GM13976 (cell line): Measurements from ENCODE around the gene SLC16A12.
"Not testable (repeated sequence)": the region's sequence is repeated elsewhere in the genome, so short reads cannot be mapped to it uniquely, and the experiment has no call there.

Source experiments
- DNase-seq: peaks from one replicate; pipeline ENCODE4 v3.0.0; 2012; ENCODE audit warnings: low spot score
- CTCF ChIP-seq: IDR thresholded peaks from 2 replicates; pipeline ENCODE4 v1.5.1; 2012; ENCODE audit warnings: borderline replicate concordance, mild to moderate bottlenecking; ENCODE audit not compliant: insufficient read depth; ENCODE audit errors: extremely low read depth, missing control alignments, control extremely low read depth
- in situ Hi-C: fragments of 300-500 bp; cut with MboI; formaldehyde crosslinking; loops from one replicate; pipeline ENCODE4 v1.12.0; 2022; ENCODE audit warnings: low sequenced_read_pairs, mixed read lengths, inconsistent platforms; ENCODE audit not compliant: unreplicated experiment

SLC16A12 gene

GRCh38 chr10:89392974-89393373 lies 142.4 kb downstream of the SLC16A12 start:
- DNase-seq = no peak
- in situ Hi-C loops = no loop called here
- no peak for TF ChIP-seq CTCF

- DNase-seq = peak; percentile 53
- in situ Hi-C loops = no loop called here
- no peak for TF ChIP-seq CTCF
These were observed 143.3 kb downstream of the SLC16A12 start, which contains the start of gene IFIT1 for GRCh38 chr10:89391907-89392756. Gene IFIT1 (plus strand): TSS chr10:89392623. CDS start chr10:89392713, 90 bp downstream.

- DNase-seq, in situ Hi-C loops: not testable (repeated sequence)
These were observed 144.2 kb downstream of the SLC16A12 start for GRCh38 chr10:89391226-89391576.

- no peak for DNase-seq
These were observed 144.7 kb downstream of the SLC16A12 start for GRCh38 chr10:89390476-89391225.

GRCh38 chr10:89389254-89389653 lies 146.1 kb downstream of the SLC16A12 start:
- no peak for TF ChIP-seq CTCF
- DNase-seq = peak; percentile 32
- in situ Hi-C loops = loop anchor here (10.0 kb wide), 1 partner anchor 114 kb away; no protein-coding TSS in a partner anchor

More at GRCh38 chr10:89390476-89391225, 144.7 kb downstream of the SLC16A12 start:
- no peak for TF ChIP-seq CTCF
- in situ Hi-C loops = no loop called here

- TF ChIP-seq CTCF = no peak
- in situ Hi-C loops = loop anchor here (10.0 kb wide), 1 partner anchor 114 kb away; no protein-coding TSS in a partner anchor
- no peak for DNase-seq
These were observed 146.6 kb downstream of the SLC16A12 start for GRCh38 chr10:89388806-89389205.
